Astrocyte of the spinal cord (primary cell): ENCODE measurements around the gene MARCKS.

ENCODE experiments used
- DNase-seq: peaks from one replicate; pipeline ENCODE4 v3.0.0; 2011; ENCODE audit warnings: low read depth, low spot score
- H3K4me3 ChIP-seq: 2 replicates; pipeline ENCODE4 v1.5.1; 2011; ENCODE audit warnings: low read depth, mild to moderate bottlenecking, low read length, moderate library complexity
- in situ Hi-C: cut with HindIII; loops from 2 replicates; pipeline ENCODE4 v1.10.0; 2017; ENCODE audit warnings: low sequenced_read_pairs
- TF ChIP-seq, protein P1 (sequence below): IDR thresholded peaks from 2 replicates; pipeline ENCODE4 v1.5.1; 2012; ENCODE audit warnings: low read depth, mild to moderate bottlenecking, low read length, inconsistent platforms

Gene MARCKS

DNA sequence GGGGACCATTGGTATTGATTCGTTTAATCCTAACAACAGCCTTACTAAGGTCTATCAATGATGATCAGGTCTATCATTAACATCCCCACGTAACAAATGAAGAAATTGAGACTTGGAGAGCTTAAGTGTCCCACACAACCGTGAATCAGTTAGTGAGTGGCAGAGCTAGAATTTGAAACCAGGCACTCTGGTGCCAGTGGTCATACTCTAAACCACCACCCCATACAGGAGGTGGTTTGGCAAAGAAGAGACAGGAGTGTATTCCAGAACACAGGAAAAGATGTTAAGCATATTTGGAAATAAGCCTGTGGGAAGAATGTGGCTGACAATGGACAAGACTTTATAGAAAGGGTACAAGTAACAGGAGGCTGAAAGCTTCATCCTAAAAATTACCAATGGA, 35.7 kb upstream of the MARCKS start:
- no peak overlapping the region for H3K4me3 ChIP-seq
- in situ Hi-C loops, result no loop called here
- no peak for DNase-seq
- TF ChIP-seq, protein P1, sequence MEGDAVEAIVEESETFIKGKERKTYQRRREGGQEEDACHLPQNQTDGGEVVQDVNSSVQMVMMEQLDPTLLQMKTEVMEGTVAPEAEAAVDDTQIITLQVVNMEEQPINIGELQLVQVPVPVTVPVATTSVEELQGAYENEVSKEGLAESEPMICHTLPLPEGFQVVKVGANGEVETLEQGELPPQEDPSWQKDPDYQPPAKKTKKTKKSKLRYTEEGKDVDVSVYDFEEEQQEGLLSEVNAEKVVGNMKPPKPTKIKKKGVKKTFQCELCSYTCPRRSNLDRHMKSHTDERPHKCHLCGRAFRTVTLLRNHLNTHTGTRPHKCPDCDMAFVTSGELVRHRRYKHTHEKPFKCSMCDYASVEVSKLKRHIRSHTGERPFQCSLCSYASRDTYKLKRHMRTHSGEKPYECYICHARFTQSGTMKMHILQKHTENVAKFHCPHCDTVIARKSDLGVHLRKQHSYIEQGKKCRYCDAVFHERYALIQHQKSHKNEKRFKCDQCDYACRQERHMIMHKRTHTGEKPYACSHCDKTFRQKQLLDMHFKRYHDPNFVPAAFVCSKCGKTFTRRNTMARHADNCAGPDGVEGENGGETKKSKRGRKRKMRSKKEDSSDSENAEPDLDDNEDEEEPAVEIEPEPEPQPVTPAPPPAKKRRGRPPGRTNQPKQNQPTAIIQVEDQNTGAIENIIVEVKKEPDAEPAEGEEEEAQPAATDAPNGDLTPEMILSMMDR, result no peak

DNA sequence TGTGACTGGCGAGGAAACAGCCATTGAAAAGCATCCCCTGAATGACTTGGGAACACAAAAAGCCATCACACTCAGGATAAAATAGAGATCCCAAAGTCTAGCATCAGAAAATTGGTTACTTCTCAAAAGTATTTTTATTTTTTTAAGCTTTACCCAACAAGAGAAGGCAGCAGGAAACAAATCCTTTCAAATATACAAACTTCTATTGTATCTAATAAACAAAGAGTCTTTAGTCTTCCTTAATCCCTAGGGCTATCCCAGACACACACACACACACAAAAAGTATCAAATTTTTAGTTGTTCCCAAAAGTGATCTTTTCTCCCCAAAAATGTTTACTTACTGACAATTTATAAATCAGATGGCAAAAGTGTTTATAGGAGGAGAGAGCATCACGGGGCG, 33.2 kb upstream of the MARCKS start:
- TF ChIP-seq, protein P1, result no peak
- H3K4me3 ChIP-seq, result no peak overlapping the region
- in situ Hi-C loops, result no loop called here
- DNase-seq, result no peak

DNA sequence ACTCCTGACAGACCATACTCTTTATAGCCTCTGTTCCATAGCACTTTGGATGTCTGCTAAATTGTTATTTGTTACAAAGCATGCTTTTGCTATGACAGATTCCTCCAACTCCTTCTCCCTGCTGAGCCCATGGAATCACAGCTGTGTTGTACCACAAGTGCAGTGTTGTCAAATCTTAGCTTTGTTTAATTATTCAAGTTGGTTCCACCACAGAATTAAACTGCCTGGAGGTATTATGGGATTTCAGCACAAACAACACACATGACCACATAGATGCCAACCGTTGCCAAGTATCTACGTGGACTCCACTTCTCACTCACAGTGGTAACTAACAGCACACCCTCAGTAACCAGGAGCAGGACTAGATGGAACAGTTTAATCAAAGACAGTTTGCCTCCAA, 32.7 kb upstream of the MARCKS start:
- TF ChIP-seq, protein P1, result no peak
- peak; percentile 37 for DNase-seq
- no peak overlapping the region for H3K4me3 ChIP-seq
- in situ Hi-C loops, result no loop called here

DNA sequence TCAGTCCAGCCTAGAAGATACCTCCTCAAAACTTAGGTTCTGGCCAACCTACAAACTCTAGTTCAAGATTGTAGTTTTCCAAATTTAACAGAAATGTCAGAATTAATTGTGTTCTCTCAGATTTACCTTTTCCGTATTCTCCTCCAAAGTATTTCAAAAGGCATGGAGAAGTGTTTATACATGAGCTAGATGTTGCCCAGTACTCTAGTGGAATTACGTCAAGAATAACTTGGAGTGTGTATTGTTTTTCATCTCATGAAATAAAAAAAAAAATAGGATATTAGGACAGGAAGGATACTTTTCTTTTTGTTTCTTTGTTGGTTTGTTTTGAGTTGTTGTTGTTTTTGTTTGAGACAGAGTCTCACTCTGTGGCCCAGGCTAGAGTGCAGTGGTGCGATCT, 32.3 kb upstream of the MARCKS start:
- TF ChIP-seq, protein P1, result no peak
- no peak overlapping the region for H3K4me3 ChIP-seq
- in situ Hi-C loops, result no loop called here

DNA sequence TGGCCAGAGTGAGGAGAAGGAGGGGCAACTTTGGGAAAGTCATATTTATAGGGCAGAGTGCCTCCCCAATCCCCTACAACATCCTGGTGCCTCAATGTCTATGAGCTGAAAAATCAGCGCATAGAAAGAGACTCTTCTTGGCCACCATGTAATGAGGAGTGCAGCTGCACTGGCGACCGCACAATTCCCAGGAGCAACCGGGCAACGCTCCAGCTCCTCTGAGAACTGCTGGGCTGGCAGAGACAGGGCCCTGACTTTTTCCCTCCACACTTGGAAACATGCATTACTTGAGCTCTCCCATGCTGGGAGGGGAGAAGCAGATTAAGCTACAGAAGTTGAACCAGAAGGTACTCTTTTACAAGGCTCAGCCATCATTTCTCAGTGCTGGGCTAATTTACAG, 31.4 kb upstream of the MARCKS start:
- TF ChIP-seq, protein P1, result no peak
- H3K4me3 ChIP-seq, result no peak overlapping the region
- peak; percentile 94 for DNase-seq
- in situ Hi-C loops, result no loop called here

More for the DNA sequence above, 32.3 kb upstream of the MARCKS start:
- DNase-seq, result no peak

DNA sequence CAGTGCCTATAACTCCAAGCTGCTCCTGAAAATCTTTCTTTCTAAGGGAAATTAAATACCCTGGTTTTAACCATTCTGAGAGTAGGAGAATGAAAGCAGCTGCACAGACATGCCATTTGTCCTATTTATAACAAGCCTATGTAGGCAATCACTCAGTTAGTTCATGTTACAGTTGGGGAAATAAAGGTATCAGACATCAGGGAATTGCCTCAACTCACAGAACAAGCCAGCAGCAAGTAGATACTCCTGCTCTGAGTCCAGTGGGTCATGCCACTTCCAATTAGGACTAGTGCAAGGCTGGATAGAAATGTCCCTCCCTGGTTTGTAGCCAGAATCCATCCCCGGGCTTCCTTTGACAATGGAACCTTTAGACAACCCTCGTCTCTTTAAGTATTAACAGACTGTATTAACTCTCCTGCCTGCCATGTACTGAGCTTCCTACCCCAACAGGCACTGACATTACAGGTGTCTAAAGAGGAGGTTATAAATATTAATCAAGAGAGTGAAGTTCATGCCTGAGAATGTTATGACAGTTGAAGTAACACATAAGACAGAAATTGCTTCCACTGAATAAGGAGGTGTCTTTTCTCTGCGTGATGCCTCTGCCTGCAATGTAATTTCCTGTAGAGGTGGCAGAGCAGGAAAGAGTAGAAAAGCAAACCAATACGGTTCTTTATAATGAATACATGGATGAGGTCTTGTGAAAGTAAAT, 28.0 kb upstream of the MARCKS start:
- in situ Hi-C loops, result no loop called here

More for the DNA sequence above, 28.0 kb upstream of the MARCKS start:
- TF ChIP-seq, protein P1, result no peak
- H3K4me3 ChIP-seq, result no peak overlapping the region
- no peak for DNase-seq
